HG03159 (cell line): ENCODE measurements around the gene FGGY.
"Not testable (repeated sequence)": the region's sequence is repeated elsewhere in the genome, so short reads cannot be mapped to it uniquely, and the experiment has no call there.

Experiments used
- ATAC-seq: cut with Tn5 transposase; IDR thresholded peaks from one replicate; pipeline ENCODE4 v1.9.1; 2021; ENCODE audit warnings: mild to moderate bottlenecking, moderate library complexity; ENCODE audit not compliant: unreplicated experiment

The FGGY gene, protein sequence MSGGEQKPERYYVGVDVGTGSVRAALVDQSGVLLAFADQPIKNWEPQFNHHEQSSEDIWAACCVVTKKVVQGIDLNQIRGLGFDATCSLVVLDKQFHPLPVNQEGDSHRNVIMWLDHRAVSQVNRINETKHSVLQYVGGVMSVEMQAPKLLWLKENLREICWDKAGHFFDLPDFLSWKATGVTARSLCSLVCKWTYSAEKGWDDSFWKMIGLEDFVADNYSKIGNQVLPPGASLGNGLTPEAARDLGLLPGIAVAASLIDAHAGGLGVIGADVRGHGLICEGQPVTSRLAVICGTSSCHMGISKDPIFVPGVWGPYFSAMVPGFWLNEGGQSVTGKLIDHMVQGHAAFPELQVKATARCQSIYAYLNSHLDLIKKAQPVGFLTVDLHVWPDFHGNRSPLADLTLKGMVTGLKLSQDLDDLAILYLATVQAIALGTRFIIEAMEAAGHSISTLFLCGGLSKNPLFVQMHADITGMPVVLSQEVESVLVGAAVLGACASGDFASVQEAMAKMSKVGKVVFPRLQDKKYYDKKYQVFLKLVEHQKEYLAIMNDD

GRCh38 chr1:59296358-59297256 is at the start of gene FGGY:
TSS of gene FGGY (plus strand) at chr1:59297094. CDS start at chr1:59321550, 24,456 bp downstream.
- ATAC-seq = peak; percentile 95

- ATAC-seq = no peak
These were observed 48.1 kb upstream of the FGGY start for GRCh38 chr1:59248758-59249157.

GRCh38 chr1:59249396-59250137 is 47.3 kb upstream of the FGGY start:
- no peak for ATAC-seq

- ATAC-seq = not testable (repeated sequence)
These were observed 45.8 kb upstream of the FGGY start for GRCh38 chr1:59251061-59251460.

DNA sequence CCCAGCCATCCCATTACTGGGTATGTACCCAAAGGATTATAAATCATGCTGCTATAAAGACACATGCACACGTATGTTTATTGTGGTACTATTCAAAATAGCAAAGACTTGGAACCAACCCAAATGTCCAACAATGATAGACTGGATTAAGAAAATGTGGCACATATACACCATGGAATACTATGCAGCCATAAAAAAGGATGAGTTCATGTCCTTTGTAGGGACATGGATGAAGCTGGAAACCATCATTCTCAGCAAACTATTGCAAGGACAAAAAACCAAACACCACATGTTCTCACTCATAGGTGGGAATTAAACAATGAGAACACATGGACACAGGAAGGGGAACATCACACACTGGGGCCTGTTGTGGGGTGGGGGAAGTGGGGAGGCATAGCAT is 40.5 kb upstream of the FGGY start:
- ATAC-seq = not testable (repeated sequence)

DNA sequence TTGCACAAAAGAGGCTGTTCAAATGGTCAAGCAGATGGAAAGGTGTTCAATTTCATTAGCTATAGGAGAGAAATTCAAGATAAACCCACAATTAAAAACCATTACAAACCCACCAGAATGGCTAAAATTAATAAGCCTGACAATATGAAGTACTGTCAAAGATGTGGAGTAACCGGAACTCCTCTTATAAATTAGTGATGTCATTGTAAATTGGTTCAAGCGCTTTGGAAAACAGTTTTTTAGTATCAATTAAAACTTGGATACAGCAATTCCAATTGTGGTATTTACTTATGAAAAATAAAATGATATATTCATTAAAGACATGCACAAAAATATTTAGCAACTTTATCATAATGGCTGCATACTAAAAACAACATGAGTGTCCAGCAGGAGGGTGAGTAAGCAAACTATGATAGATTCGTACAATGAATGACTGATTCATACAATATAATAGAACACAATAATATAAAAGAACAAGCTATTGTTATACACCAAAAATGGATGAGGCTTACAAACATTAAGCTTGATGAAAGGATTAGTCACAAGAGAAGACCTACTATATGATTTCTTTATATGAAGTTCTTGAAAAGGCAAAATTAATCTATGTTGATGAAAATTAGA is 38.4 kb upstream of the FGGY start:
- no peak for ATAC-seq

- ATAC-seq = no peak
These were observed 35.4 kb upstream of the FGGY start for GRCh38 chr1:59261537-59261936.

DNA sequence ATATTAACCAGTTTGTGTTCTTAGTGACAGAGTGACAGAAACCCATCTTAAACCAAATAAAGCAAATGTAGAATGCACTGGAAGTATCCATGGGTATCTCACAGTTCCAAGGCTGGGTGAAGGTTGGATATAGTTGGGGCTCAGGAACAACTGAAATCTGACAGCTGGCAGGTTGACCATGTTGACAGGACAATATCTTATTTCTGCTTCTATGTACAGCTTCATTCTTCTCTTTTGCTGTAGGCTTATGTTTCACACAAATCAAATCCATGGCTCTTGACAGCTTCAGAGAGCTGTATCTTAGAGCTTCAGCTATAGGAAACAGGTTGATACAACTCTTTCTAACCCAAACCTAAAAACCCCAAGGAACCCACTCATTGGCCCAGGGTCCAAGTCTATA is 34.3 kb upstream of the FGGY start:
- no peak for ATAC-seq

GRCh38 chr1:59263111-59263510 is 33.8 kb upstream of the FGGY start:
- no peak for ATAC-seq

GRCh38 chr1:59265622-59266021 is 31.3 kb upstream of the FGGY start:
- ATAC-seq = no peak

GRCh38 chr1:59266180-59266926 is 30.5 kb upstream of the FGGY start:
- peak; percentile 78 for ATAC-seq

- ATAC-seq = peak; percentile 66
These were observed 30.0 kb upstream of the FGGY start for GRCh38 chr1:59266927-59267293.

GRCh38 chr1:59268406-59268805 is 28.5 kb upstream of the FGGY start:
- ATAC-seq = no peak

GRCh38 chr1:59271561-59272260 is 25.2 kb upstream of the FGGY start:
- ATAC-seq = no peak

- peak; percentile 78 for ATAC-seq
These were observed 24.4 kb upstream of the FGGY start for GRCh38 chr1:59272507-59272906.

DNA sequence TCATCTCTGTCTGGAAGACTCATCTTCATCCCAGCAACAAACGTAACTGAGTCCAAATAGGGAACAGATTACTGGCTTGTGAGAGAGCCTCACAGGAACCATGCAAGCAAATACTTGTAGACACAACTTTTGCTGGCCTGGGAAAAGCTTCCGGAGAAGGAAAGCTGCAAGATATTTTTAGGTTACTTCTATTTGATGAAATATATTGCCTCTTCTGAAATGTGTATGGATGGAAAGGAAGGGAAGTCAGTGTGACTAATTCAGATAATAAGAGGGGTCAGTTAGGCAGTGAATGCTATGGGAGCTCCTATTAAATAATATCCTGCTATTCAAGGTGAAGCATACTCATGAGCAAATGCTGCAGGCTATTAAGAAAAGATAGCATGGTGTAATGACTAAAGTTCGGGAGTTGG is 20.4 kb upstream of the FGGY start:
- ATAC-seq = no peak

DNA sequence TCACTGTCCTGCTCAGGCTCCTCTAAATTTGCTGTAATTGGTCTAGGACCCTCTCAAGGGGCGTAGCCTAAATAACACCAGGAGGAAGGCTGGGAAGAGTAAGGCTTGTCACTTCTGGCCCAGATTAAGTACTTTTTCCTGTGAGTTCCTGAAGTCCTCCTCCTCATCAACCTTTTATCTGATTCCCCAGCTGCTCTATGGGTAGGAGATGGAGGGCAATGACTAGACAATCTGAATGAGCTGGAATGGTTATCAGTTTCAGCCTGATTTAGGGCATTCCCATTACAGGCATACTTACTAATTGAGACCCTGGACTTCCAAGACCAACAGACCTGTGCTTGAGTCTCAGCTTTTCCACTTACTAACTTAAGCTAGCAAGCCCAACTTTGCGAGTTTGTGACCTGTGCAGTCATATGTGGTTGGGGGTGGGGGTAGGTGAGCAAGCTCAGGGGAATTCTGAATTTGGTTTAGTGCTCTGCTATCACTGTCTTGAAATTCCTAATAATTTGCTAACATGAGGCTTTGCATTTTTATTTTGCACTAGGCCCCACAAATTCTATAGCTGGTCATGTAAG is 18.0 kb upstream of the FGGY start:
- no peak for ATAC-seq

DNA sequence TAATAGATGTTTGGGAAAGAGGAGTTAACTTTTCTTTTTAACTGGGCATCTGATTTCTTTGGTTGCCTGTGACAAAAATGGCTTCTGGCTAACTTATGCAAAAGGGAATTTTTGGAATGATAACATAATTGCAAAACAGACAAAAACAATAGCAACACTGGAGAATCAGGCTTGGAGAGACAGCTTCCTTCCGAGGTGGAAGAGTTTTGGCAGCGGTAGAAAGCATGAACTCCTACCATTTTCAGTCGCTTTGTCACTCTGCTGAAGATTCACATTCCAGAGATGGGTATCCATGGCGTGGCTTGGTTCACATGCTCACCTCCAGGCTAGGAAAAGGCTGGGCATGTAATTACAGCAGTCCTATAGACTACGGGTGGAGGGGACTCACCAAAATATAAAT is 17.2 kb upstream of the FGGY start:
- ATAC-seq = no peak

GRCh38 chr1:59282951-59283350 is 13.9 kb upstream of the FGGY start:
- no peak for ATAC-seq
